GM18526 (cell line): Measurements from ENCODE around the gene PFKP.

Experiments
- POLR2A ChIP-seq: IDR thresholded peaks from 3 replicates; pipeline ENCODE4 v1.6.1; 2011; ENCODE audit not compliant: insufficient read length; ENCODE audit errors: extremely low read depth

PFKP gene

GRCh38 chr10:3062502-3063186, 4.7 kb upstream of the PFKP start:
- TF ChIP-seq POLR2A = no peak

GRCh38 chr10:3064423-3064822, 2.9 kb upstream of the PFKP start:
- TF ChIP-seq POLR2A = no peak

DNA sequence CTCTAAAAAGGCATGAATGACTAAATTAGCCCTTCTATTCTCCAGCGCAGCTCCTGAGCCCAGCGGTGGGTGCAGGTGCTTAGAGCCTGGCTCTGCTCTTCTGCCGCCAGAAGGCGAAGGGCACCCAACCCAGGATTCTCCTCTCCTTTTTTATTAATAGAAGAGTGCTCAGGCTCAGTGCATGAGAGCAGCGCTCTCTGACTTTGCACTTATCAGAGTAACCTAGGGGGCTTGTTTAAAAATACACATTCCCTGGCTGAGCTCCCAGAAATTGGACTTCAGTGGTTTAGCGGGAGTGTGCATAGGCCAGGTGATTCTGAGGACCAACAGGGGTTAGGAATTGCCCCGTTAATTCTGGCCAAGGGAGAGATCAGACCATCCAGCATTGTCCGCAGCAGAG, 1.7 kb upstream of the PFKP start:
- no peak for TF ChIP-seq POLR2A

- TF ChIP-seq POLR2A = no peak
Measured at GRCh38 chr10:3066317-3067117, 831 bp upstream of the PFKP start.

GRCh38 chr10:3067859-3068179, 471 bp downstream of the PFKP start:
- TF ChIP-seq POLR2A = no peak

DNA sequence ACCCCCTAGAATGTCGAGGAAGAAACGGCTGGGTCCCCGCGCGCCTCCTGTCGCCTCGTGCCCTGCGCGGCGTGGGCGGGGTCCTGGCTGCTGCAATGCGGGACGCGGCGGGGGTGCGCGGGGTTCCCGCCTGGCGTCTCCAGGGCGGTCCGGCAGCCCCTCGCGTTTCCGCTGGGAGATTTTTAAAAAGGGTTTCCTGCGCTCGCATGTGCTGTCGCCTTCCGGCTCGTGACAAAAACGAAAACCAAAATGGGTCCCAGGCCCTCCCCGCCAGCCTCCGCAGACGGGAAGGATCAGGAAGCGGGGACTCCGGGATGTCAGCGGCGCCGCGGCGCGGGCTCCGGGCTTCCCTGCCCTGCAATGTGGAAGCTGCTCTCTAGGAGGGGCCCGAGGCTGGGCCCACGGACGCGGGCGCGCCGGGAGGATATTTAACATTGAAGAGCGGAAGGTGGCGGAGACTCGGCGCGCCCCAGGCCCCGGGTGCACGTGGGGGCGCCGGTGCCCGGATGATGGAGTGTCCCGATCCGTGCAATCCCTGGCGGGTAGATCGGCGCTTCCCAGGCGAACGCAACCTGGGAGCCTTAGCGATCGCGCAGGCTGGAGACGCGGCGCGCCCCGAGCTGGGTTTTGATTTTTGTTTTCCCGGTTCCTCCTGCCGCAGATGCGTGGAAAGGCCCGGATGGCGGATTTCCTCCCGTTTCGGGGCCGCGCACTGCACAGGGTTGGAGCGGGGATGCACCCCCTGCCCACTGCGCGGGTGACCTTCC, 1.0 kb downstream of the PFKP start:
- TF ChIP-seq POLR2A = peak; percentile 25

DNA sequence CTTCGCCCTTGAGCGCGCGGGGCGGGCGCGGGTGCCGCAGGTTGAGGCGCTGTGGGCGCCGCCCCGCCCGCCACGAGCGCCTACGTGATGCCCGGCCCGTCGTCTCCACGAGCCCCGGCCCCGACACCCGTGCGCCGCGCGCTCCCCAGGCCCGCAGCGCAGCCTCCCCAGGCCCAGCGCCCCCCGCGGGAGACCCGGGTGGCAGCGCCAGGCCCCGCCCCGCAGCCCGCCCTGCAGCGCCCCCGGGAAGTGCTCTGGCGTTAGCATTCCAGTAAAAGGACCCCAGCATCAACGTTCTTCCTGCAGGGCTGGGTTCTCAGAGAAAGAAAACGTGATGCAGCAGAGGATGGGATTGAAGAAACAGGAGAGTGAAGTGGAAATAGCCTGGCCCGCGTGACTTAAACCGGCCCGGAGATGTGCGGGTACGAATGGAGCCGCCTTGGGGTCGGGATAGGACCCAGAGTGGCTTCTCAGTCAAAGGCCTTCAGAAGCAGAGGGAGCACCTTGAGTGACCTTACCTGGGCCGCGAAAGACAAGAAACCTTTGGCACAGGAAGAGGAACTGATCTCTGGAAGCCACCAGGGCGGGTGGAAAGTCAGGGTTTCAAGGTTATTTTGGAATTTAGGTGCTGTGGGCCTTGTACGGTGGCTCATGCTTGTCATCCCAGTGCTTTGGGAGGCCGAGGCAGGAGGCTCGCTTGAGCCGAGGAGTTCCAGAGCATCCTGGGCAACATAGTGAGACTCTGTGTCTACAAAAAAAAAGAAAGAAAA, 1.8 kb downstream of the PFKP start:
- TF ChIP-seq POLR2A = no peak

DNA sequence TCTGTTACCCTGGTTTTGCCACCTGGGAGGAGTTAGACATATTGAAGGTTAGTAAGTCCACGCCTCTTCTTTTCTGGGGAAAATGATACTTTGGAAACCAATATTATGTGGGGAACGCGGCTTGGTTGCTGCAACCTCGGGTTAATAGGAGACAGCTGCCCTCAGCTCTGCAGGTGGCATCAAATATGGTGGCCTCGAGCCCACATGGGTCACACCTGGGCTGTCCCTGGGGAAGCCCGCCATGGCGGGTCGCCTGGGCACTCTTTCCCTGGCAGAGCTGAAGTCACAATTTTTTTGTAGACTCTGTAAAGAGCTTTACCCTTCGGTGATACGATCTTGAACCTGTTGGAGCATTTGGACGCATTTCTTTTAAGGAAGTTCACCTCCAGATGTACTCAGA, 2.5 kb downstream of the PFKP start:
- TF ChIP-seq POLR2A = no peak

DNA sequence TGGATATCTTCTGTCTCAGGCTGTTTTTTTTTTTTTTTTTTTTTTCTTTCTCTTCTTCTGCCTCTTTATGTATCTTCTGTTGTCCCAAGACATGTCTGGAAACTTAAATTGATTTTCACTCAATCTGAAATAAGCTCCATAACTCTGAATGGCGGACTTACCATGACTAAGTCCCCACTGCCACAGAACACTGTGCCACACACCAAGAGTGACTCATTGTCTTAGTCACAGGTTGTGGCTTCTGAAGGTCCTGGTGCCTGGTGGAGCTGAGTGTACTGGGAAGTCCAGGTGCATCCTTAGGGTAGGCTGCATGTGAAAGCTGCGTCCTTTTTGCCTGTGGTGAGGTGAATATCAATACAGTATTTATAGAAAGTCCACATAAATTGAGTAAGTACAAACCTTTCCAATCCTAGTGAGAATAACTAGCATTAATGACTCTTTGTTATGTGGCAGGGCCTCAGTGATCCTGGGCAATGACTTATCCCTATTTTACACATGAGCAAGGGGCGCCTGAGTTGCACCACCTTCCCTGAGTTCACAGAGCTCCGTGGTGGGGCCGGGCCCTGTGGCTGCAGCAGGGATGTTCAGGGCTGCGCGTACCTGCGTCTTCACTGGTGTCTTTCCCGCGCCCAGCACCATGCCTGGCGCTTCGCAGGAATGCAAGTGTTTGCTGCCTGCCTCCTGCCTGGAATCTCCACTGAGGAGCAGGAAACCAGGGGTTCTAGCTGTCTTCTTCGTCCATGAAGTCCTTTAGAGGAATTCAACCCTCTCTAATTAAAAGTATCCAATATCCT, 4.3 kb downstream of the PFKP start:
- TF ChIP-seq POLR2A = no peak

DNA sequence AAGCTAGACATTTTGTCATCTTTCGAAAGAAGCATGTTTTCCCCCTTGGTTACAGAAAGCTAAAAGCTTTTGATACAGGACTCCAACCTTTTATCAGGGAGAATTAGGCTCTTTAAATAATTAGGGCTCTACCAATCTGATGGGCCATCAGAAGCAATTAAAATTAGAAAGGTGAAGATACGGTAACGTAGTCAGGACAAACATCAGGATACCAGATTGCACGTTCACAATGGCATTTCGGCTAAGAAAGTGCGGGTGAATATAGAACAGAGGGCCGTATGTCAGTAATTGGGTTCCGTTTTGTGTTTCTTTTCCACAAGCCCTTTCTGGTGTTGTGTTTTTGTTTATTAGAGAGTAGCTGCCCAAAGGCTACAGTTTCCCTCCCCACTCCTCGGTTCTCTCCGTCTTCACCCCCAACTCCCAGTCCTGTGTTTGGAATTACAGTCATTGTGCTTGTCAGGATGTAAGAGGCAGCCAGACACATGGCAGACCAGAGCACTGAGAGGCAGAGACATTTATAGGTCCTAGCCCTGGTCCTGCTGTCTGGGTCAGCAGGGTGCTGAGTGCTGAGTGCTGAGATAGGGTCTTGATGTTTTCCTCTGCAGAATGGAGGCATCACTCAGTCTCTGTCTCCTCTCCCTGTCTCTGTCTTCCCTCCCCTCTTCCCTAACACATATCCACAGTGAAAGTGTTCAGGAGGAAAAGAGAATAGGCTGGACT, 5.5 kb downstream of the PFKP start:
- no peak for TF ChIP-seq POLR2A

DNA sequence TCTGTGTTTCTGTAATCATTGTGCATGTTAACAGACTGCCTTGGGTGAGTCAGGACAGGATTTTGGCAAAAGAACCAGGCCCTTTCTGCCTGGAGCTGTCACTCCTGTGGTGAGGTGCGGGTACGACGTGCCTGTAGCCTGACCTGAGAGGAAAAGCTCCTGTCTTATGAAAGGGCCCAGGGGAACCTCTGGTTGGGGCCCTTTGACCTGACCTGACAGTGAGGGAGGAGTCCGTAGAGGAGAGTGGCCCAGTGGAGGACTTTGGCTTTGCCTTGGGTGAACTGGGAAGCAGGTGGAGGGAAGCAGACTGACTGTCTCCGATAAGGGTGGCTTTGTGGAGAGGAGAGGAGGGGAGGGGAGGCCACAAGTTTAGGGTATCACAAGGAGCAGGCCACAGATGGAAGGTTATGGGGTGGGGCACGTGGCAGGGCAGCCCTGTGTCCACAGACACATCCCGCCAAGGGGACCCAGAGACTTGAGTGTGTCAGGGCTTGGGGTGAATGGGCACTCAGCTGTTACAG, 6.9 kb downstream of the PFKP start:
- no peak for TF ChIP-seq POLR2A

DNA sequence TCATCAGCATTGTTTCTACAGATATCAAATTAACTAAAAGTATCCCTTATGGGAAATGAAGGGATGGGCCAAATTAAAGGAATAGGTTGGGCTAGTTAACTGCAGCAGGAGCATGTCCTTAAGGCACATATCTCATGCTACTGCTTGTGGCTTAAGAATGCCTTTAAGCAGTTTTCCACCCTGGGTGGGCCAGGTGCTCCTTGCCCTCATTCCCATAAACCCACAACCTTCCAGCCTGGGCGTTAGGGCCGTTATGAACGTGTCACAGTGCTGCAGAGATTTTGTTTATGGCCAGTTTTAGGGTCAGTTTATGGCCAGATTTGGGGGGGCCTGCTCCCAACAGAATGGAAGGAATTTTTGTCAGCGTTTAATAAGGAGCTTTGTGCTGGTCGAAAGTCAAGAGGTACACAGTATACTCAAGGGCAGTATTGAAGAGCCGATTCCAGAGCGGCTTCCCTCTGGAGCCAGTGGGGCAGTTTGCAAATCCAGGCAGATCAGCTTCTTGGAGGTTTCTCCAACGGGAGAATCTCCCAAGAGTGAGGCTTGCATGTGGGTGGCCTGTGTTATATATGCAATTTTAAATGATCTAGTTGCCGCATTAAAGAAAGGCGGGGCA, 7.7 kb downstream of the PFKP start:
- TF ChIP-seq POLR2A = no peak

DNA sequence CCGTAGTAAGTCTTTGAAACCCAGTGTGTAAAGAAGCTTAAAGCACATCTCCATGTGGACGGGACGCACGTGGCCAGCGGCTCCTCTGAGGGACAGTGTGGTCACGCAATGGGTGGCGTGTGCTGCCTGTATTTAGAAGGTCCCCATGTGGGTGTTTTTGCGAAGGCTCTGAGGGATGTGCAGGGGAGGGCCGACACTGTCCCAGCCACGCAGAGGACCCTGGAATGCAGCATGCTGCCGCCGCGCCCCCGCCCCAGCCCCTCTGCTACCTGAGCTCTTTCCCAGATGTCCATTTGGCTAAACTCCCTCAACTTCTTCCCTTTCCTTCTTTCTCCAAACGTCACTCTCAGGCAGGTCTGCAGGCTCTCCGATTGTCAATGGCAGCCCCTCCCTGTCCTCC, 8.8 kb downstream of the PFKP start:
- no peak for TF ChIP-seq POLR2A
